ENCODE results near the gene BMP7. TPM values are rescaled to one million over a fixed set of nuclear protein-coding genes. Genes with fewer than 3 reads are reported as not detected.

The BMP7 gene
- total RNA-seq, 1 donor from 2014 or later, result 0.21 TPM

DNA sequence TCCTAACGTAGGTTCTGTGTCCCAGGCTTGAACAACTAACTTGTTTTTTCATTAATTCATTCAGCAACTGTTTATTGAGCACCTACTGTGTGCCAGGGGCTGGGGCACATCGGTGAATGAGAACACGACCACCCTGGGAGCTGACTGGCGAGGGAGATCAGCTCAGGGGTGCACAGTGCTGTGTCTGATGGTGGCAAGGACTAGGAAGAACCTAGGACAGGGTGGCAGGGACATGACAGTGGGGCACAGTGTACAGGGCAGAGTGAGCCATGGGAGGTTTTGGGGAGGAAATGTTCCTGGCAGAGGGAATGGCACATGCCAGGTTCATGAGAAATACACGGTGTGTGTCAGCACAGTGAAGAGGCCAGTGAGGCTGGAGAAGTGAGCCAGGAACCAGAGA lies 76.7 kb downstream of the BMP7 start:
- H3K4me3 Mint-ChIP-seq, result no peak overlapping the region
- DNase-seq (ENCODE audit: low spot score), result no peak
- intact Hi-C loops (cut with micrococcal nuclease), result no loop called here
- H3K36me3 Mint-ChIP-seq (ENCODE audit: low read depth), result no peaks in the 10 kb centered on the region
- H3K27ac Mint-ChIP-seq, result no peak overlapping the region
- no peaks in the 10 kb centered on the region for H3K4me1 Mint-ChIP-seq (ENCODE audit: low read depth)
- peaks cover 9% of the 10 kb centered on the region for H3K27me3 Mint-ChIP-seq (ENCODE audit: insufficient read depth)
- no peaks in the 10 kb centered on the region for H3K9me3 Mint-ChIP-seq

DNA sequence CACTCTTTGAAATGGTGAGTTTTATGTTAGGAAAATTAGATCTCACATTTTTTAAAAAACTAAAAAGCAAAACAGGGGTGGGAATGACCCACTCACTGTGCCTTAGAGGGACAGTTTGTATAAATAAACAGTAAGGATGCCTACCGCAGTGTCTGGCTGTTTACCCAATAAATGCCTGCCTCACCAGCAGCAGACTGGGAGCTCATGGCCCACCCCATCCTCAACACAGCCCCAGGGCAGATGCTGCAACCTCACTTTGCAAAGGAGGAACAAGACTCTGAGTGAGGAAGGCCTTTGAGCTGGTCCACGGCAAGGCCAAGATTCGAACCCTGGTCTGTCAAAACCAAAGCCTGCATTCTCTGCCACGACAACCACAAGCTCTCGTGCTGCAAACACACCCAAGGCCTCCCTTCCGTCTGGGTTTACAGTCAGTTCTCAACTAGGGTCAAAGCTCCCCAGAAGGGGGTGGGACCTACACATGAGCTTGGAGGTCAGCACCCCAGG lies 77.8 kb downstream of the BMP7 start:
- intact Hi-C loops (cut with micrococcal nuclease), result no loop called here
- Mint-ChIP-seq H3K27ac (no peak overlapping the region), H3K4me3 (no peak overlapping the region), H3K9me3 (no peaks in the 10 kb centered on the region), H3K27me3 (ENCODE audit: insufficient read depth) (peaks cover 9% of the 10 kb centered on the region), H3K36me3 (ENCODE audit: low read depth) (no peaks in the 10 kb centered on the region), H3K4me1 (ENCODE audit: low read depth) (no peaks in the 10 kb centered on the region)
- no peak for DNase-seq (ENCODE audit: low spot score)

DNA sequence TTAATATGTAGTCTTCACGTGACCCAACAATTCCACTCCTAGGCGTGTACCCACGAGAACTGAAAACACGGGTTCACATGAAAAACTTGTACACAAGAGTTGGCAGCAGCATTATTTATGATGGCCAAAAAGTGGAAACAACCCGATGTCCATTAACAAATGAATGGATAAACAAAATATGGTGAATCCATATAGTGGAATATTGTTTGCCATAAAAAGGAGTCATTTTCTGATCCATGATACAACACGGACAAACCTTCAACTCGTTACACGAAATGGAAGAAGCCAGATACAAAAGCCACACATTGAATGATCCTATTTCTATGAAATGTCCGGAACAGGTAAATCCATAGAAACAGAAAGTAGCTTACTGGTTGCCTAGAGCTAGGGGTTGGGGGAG lies 78.4 kb downstream of the BMP7 start:
- peaks cover 9% of the 10 kb centered on the region for H3K27me3 Mint-ChIP-seq (ENCODE audit: insufficient read depth)
- H3K4me1 Mint-ChIP-seq (ENCODE audit: low read depth), result no peaks in the 10 kb centered on the region
- no peaks in the 10 kb centered on the region for H3K36me3 Mint-ChIP-seq (ENCODE audit: low read depth)
- no peak overlapping the region for H3K4me3 Mint-ChIP-seq
- no peak overlapping the region for H3K27ac Mint-ChIP-seq
- DNase-seq (ENCODE audit: low spot score), result no peak
- H3K9me3 Mint-ChIP-seq, result no peaks in the 10 kb centered on the region
- intact Hi-C loops (cut with micrococcal nuclease), result no loop called here

DNA sequence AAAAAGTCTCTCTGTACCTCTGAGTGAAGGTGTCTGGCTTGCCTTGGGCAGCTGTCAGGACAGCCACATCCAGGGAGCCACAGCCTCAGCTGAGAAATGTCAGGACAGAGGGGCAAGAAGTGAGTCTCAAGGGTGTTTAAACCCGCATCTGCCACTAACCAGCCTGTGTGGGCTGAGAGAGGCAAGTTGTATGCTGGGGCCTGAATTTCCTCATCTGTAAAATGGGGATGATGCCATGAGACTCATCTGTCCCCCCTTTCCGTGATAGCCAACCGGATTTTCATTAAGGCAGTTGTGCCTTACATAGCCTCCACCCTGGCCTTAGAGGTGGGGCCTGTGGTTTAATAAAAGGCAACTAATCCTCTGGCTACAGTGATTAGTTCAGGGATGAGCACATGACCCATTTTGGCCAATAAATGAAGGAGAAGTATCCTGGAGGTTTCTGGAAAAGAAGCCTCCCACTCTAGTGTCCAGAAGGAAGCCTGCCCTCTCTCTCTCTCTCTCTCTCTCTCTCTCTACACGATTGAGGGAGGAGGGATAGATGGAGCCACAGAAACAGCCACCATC lies 79.3 kb downstream of the BMP7 start:
- Mint-ChIP-seq H3K27me3 (ENCODE audit: insufficient read depth) (peaks cover 9% of the 10 kb centered on the region), H3K4me3 (no peak overlapping the region), H3K27ac (no peak overlapping the region), H3K9me3 (no peaks in the 10 kb centered on the region), H3K4me1 (ENCODE audit: low read depth) (no peaks in the 10 kb centered on the region), H3K36me3 (ENCODE audit: low read depth) (no peaks in the 10 kb centered on the region)
- intact Hi-C loops (cut with micrococcal nuclease), result no loop called here
- no peak for DNase-seq (ENCODE audit: low spot score)

DNA sequence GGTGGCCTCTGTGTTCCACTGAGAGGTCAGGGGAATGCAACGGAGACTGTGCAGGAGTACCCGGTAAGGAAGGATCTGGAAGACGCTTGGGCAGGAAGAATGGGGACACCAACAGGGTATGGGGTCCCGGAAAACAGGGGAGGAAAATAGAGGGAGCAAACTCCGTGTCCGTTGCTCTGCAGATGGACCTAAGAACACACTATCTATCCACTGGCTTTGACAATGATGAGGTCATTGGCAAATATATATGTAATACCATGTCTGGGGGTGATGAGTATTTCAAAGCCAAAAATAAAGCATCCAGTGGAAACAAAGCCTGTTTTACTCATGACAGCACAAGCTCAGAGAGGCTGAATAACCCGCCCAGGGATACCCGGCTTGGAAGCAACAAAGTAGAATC lies 80.2 kb downstream of the BMP7 start:
- H3K4me1 Mint-ChIP-seq (ENCODE audit: low read depth), result no peaks in the 10 kb centered on the region
- no peak overlapping the region for H3K4me3 Mint-ChIP-seq
- no peak for DNase-seq (ENCODE audit: low spot score)
- H3K36me3 Mint-ChIP-seq (ENCODE audit: low read depth), result no peaks in the 10 kb centered on the region
- intact Hi-C loops (cut with micrococcal nuclease), result no loop called here
- H3K9me3 Mint-ChIP-seq, result no peaks in the 10 kb centered on the region
- H3K27me3 Mint-ChIP-seq (ENCODE audit: insufficient read depth), result peaks cover 9% of the 10 kb centered on the region
- no peak overlapping the region for H3K27ac Mint-ChIP-seq

DNA sequence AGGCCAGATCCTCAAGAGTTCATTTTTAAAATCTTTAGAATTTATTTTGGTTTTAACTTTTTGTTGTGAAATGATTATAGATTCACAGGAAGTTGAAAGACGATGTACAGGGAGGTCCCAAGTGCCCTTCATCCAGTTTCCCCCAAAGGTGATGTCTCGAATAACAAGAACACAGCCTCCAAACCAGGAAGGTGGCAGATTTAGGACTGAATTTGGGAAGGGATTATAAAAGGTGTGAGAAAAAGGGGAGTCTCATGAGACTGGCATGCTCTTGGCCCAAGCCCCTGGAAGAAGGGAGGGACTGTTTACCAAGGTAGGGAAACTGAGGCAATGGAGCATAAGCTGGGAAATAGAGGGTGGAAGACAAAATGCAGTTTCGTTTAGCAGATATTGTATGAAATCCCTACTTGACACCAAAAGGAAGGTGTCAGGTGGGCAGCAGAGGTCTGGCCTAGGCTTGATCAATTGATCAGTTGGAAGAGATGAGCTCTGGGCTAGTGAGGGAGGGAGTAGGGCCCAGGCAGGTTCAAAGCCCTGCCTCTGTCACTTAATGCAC lies 81.2 kb downstream of the BMP7 start:
- Mint-ChIP-seq H3K27me3 (ENCODE audit: insufficient read depth) (peaks cover 9% of the 10 kb centered on the region), H3K27ac (no peak overlapping the region), H3K4me1 (ENCODE audit: low read depth) (no peaks in the 10 kb centered on the region), H3K4me3 (no peak overlapping the region), H3K9me3 (no peaks in the 10 kb centered on the region), H3K36me3 (ENCODE audit: low read depth) (no peaks in the 10 kb centered on the region)
- no peak for DNase-seq (ENCODE audit: low spot score)
- intact Hi-C loops (cut with micrococcal nuclease), result no loop called here

DNA sequence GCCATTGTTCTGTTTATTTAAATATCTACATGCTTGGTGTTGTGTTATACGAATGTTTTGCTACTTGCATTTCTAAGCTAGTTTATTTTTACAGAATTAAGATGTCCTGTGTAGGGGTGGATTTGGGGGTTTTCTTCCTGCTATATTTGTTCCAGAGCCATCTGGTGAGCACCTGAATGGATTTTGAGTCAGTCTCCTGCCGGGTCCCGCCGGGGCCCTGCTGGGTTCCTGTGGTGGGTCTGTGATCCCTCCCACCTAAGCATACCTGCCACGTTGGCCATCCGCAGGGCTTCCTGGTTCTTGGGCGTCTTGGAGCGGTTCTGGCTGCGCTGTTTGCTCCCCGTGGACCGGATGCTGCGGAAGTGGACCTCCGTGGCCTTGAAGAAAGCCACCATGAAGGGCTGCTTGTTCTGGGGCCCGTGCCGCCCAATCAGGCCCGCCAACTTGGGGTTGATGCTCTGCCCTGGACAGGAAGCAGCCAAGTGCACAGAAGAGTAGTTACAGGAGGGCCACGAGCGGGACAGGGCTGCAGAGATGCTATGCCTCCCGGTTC lies 82.9 kb downstream of the BMP7 start:
- Mint-ChIP-seq H3K27ac (no peak overlapping the region), H3K9me3 (no peaks in the 10 kb centered on the region), H3K4me1 (ENCODE audit: low read depth) (no peaks in the 10 kb centered on the region), H3K4me3 (no peak overlapping the region), H3K36me3 (ENCODE audit: low read depth) (no peaks in the 10 kb centered on the region), H3K27me3 (ENCODE audit: insufficient read depth) (peaks cover 9% of the 10 kb centered on the region)
- intact Hi-C loops (cut with micrococcal nuclease), result no loop called here
- no peak for DNase-seq (ENCODE audit: low spot score)

DNA sequence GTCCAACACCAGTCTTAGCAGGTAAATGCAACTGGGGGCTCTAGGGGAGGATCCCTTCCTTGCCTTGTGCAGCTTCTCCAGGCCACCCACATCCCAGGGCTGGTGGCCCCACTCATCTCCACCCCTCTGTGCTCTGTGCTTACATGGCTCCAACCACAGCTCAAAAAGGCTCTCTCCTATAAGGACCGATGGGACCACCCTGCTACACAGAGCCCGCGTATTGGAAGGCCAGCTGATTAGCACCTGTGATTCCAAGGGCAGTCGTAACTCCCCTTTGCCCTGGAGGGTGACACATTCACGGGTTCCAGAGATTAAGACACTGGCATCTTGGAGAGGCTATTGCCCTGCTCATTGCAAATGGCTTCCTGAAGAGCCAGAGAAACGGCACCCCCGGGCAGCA lies 84.8 kb downstream of the BMP7 start:
- Mint-ChIP-seq H3K27ac (no peak overlapping the region), H3K36me3 (ENCODE audit: low read depth) (no peaks in the 10 kb centered on the region), H3K9me3 (no peaks in the 10 kb centered on the region), H3K4me3 (no peak overlapping the region), H3K4me1 (ENCODE audit: low read depth) (no peaks in the 10 kb centered on the region), H3K27me3 (ENCODE audit: insufficient read depth) (peaks cover 7% of the 10 kb centered on the region)
- no peak for DNase-seq (ENCODE audit: low spot score)
- intact Hi-C loops (cut with micrococcal nuclease), result no loop called here

DNA sequence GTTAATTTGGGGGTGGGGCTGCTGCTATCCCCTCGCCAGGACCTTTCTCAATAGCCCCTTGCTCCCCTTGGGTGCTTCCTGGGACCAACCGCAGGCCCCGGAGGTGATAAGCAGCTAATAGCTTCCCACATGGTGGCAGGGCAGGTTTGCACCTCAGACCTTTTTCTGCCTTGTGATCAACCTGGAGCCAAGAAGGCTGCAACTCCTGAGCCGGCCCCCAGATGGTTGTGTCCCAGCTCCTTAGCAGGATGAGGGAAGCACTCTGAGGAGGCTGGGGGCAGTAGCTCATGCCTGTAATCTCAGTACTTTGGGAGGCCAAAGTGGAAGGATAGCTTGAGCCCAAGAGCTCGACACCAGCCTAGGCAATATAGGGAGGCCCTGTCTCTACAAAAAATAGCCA lies 85.5 kb downstream of the BMP7 start:
- H3K27me3 Mint-ChIP-seq (ENCODE audit: insufficient read depth), result peaks cover 2% of the 10 kb centered on the region
- H3K27ac Mint-ChIP-seq, result no peak overlapping the region
- no peaks in the 10 kb centered on the region for H3K9me3 Mint-ChIP-seq
- no peaks in the 10 kb centered on the region for H3K36me3 Mint-ChIP-seq (ENCODE audit: low read depth)
- peaks cover under 1% of the 10 kb centered on the region for H3K4me1 Mint-ChIP-seq (ENCODE audit: low read depth)
- no peak for DNase-seq (ENCODE audit: low spot score)
- intact Hi-C loops (cut with micrococcal nuclease), result no loop called here
- no peak overlapping the region for H3K4me3 Mint-ChIP-seq

DNA sequence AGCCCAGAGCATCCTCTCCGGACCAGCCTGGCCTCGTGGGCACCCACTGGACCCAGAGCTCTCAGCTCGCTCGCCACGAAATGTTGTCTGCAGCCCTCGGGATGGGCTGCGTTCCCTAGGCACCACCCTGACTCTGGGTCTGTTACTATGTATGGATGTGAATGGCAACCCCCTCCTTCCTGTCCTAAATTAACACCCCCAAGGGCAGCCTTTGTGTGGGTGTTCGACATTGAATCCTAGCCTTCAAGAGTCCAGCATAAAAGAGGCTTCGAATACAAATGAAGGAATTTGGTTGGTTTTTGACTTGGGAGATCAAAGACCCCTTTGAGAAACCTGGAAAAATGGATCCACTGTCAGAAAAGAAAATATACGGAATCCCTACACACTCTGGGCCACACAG lies 86.1 kb downstream of the BMP7 start:
- Mint-ChIP-seq H3K9me3 (no peaks in the 10 kb centered on the region), H3K4me3 (no peak overlapping the region), H3K27me3 (ENCODE audit: insufficient read depth) (peaks cover 2% of the 10 kb centered on the region), H3K4me1 (ENCODE audit: low read depth) (peaks cover 6% of the 10 kb centered on the region), H3K36me3 (ENCODE audit: low read depth) (no peaks in the 10 kb centered on the region), H3K27ac (no peak overlapping the region)
- DNase-seq (ENCODE audit: low spot score), result no peak
- intact Hi-C loops (cut with micrococcal nuclease), result no loop called here

DNA sequence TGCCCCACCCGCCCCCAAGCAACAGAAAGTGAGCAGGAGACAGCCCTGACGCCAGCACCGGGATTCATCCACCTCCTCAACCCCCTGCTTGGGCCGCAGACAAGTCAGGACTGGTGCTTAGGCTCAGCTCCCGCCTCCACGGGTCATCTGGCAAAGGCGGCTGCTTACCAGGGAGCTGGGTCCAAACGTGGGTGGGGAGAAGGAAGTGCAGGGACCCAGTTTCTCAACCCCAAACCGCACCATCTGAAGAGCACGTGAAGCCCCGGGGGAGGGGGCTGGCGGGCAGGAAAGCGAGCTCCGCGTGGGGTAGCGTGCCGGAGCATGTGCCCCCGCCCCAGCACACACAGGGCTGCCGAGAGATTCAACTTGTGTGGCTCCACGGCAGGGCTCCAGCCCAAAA lies 87.2 kb downstream of the BMP7 start:
- no peak for DNase-seq (ENCODE audit: low spot score)
- H3K4me1 Mint-ChIP-seq (ENCODE audit: low read depth), result peaks cover 17% of the 10 kb centered on the region
- no peak overlapping the region for H3K27ac Mint-ChIP-seq
- intact Hi-C loops (cut with micrococcal nuclease), result no loop called here
- no peaks in the 10 kb centered on the region for H3K9me3 Mint-ChIP-seq
- H3K4me3 Mint-ChIP-seq, result no peak overlapping the region
- H3K27me3 Mint-ChIP-seq (ENCODE audit: insufficient read depth), result no peaks in the 10 kb centered on the region
- H3K36me3 Mint-ChIP-seq (ENCODE audit: low read depth), result no peaks in the 10 kb centered on the region

DNA sequence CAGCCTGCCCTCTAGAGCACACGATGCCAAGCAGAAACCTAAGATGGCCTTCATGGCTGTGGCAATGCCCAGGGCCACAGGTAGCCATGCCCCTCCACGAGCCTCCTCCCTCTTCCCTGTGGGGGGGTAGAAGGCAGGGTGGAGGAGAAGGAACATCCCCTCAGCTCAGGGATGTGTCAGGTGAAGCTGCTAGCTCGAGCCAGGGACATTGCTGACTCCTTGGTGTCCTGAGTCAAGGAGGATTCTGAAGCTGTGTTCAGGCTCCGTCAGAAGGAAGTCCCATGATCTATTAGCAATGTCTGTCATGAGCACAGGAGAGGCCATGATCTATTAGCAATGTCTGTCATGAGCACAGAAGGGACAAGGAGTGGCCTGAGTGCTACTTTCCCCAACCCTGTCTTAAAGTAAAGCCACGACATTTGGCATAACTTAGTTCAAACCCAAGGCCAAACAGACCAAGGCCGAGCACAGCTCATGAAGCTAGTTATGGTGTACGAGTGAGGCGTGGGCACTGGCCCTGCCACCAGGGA lies 87.8 kb downstream of the BMP7 start:
- Mint-ChIP-seq H3K27ac (no peak overlapping the region), H3K36me3 (ENCODE audit: low read depth) (no peaks in the 10 kb centered on the region), H3K4me3 (no peak overlapping the region), H3K9me3 (no peaks in the 10 kb centered on the region), H3K27me3 (ENCODE audit: insufficient read depth) (no peaks in the 10 kb centered on the region), H3K4me1 (ENCODE audit: low read depth) (peaks cover 18% of the 10 kb centered on the region)
- intact Hi-C loops (cut with micrococcal nuclease), result no loop called here
- no peak for DNase-seq (ENCODE audit: low spot score)

DNA sequence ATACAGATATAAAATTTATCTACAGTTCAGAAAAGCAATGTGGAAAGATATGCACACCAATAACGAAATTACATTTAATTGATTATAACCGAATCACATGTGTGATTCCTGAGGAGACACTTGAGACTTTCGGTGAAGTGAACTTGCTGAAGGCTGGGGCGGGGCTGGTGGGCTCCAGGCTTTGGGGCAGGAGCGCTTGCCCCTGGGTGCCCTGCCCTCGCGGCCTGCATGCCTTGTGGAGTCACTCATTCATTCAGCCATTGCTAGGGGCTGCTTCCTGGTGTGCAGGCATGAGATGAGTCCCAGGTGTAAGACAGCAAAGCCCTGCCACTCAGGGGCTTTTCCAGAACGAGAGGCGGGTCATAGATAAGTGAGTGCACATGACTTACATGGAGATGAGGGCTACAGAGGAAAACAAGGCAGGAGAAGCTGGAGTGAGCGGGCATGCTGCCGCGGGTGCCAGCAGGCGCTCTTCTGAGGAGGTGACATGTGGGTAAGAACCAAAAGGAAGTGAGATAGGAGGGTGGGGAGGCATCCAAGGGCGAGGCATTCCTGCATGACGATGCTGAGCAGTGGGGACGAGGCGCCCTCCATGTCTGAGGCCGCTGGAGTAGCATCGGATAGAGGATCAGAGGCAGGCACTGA lies 88.7 kb downstream of the BMP7 start:
- Mint-ChIP-seq H3K36me3 (ENCODE audit: low read depth) (no peaks in the 10 kb centered on the region), H3K4me3 (no peak overlapping the region), H3K4me1 (ENCODE audit: low read depth) (peaks cover 18% of the 10 kb centered on the region), H3K27ac (no peak overlapping the region), H3K27me3 (ENCODE audit: insufficient read depth) (no peaks in the 10 kb centered on the region), H3K9me3 (no peaks in the 10 kb centered on the region)
- intact Hi-C loops (cut with micrococcal nuclease), result no loop called here
- no peak for DNase-seq (ENCODE audit: low spot score)
